GM12872 (cell line): ENCODE data around the gene CTTNBP2.

ENCODE experiments used
- TF ChIP-seq, protein P1 (sequence below): IDR thresholded peaks from 3 replicates; pipeline ENCODE4 v1.5.1; 2011; ENCODE audit warnings: low read depth, mild to moderate bottlenecking, low read length, moderate library complexity; ENCODE audit not compliant: insufficient read depth

Gene CTTNBP2

DNA sequence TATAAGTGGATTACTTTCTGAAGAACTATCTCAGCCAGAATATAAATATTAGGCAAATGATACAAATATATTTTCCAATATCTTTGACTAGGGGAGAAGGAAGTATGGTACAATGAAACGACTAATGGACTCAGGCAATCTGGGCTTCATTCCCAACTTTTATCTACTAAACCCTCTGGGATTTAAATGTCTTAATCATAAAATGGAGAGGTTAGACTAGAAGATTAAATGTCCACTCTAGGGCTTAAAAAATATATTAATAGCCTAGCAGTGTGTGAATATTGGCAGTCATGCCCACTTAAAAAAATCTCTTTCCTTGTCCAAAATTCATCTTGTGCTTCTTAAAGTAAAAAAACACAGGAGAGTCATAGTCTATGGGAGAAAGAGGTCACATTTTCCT lies 98.3 kb downstream of the CTTNBP2 start:
- TF ChIP-seq, protein P1, sequence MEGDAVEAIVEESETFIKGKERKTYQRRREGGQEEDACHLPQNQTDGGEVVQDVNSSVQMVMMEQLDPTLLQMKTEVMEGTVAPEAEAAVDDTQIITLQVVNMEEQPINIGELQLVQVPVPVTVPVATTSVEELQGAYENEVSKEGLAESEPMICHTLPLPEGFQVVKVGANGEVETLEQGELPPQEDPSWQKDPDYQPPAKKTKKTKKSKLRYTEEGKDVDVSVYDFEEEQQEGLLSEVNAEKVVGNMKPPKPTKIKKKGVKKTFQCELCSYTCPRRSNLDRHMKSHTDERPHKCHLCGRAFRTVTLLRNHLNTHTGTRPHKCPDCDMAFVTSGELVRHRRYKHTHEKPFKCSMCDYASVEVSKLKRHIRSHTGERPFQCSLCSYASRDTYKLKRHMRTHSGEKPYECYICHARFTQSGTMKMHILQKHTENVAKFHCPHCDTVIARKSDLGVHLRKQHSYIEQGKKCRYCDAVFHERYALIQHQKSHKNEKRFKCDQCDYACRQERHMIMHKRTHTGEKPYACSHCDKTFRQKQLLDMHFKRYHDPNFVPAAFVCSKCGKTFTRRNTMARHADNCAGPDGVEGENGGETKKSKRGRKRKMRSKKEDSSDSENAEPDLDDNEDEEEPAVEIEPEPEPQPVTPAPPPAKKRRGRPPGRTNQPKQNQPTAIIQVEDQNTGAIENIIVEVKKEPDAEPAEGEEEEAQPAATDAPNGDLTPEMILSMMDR = no peak

DNA sequence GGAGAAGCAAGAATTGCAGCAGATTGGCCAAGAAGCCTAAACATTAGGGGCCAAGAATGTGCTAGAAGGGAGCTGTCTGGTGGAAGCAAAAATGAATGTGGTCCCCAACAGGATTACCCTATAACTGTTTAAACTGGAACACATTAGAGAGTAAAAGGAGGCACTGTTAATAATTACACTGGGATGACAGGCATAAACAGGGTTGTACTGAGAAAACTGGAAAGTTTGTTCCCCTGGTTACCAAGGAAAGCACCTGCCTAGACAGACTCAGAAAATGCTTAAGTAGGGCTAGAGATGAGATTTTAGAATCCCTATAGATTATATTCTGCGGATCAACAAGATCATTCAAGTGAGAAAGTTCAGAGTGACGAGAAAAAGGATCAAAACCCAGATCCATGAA lies 100.8 kb downstream of the CTTNBP2 start:
- TF ChIP-seq, protein P1 = no peak

DNA sequence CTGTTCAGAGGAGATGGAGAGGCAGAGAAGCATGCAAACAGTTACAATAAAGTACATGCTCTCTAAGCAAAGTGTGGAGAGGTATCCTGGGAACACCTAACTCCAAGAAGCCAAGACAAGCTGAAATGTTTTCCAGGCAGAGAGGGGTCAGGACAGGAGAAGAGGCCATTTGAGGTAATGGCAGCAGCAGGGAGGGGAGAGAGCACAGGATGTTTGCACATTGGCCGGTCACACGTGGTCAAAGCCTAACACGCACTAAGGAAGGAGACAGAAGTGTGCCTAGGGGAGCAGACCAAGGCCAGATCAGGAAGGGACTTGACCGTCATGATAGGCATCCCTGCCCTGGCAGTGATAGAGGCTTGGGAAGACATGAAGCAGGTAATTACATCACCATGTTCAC lies 101.5 kb downstream of the CTTNBP2 start:
- TF ChIP-seq, protein P1 = no peak

DNA sequence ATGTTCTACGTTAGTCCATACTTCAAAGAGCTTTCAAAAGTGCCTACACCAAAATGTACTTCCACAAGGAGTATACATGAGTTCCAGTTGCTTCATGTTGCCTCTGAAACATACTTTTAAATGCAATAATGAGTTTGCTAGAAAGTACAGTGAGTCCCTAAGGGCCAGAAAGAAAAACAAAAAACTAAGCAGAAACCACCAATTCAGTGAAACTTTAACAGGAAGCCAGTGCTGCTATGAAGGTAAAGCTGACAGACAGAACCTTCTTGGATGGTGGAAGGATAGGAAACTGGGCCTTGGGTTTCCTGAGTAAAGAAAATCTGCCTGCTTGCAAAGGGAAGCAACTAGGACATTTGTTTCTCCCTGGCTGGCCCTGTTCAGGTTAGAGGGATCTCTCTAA lies 104.2 kb downstream of the CTTNBP2 start:
- TF ChIP-seq, protein P1 = no peak

DNA sequence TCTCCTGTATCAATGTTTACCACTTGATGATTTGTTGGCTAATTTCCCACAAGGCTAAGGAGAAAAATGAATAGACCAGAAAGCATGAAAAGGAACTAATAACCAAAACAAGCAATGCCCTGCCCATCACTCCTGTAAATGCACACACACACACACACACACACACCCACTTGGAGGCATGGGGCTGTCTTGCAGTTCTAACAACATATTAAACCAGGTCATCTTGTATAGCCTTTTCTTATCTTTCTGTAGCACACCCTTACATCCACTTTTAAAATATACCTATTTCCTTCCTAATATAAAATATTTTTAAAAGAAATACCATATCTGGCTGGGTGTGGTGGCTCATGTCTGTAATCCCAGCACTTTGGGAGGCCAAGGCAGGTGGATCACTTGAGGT lies 105.3 kb downstream of the CTTNBP2 start:
- TF ChIP-seq, protein P1 = no peak

DNA sequence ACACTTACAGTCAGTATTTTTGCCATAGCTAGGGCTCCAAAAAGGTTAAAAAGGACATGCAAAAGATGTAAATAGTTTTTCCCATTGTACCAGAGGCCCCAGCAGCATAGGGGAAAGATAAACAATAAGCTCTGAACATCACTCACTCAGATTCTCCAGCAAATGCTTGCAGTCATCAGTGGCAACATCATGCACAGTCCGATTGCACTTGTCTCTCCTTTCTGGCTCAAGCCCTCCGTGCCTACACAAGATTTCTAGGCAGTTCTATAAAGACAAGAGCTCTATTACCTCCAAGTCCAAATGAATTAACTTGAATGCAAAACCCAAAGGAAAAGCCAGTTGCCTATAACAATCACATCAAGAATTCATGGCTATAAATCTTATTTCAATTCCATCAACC lies 106.3 kb downstream of the CTTNBP2 start:
- TF ChIP-seq, protein P1 = no peak

DNA sequence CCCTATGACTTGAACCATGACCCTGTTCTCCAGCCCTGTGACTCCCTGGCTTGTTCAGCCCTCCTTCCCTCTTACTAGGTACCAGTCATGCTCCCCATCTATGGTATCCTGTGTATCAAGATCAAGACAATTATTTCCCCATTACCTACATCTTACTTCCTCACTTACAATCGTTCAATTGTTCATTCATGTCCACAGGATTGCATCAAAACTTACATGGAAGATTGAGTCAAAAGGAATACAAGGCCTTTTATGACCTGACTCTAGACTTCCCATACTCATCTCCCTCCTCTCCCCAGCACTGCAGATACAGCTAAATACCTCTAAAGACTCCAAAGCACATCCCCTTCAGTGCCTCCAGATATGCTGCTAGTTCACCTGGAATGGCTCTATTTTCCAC lies 109.2 kb downstream of the CTTNBP2 start:
- TF ChIP-seq, protein P1 = no peak

DNA sequence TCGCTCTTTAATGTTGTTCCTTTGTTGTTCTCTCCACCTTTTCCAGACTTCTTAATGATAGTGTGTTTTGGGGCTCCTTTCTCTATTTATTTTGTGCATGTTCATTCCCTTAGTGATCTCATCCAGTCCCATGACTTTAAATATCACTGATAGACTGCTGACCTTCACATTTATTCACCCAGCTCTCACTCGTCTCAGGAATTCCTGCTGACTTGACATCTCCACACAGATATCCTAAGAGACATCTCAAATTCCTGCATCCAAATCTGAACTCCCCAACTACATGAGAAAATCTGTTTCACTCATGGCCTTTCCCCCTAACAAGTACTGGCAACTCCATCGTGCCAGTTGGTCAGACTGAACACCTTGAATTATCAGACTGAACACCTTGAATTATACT lies 111.2 kb downstream of the CTTNBP2 start:
- TF ChIP-seq, protein P1 = no peak
